Adrenal gland (tissue), 12 donors: ENCODE measurements around the gene NAGPA. TPM values are rescaled to one million over a fixed set of nuclear protein-coding genes. Genes with fewer than 3 reads are reported as not detected.

Experiments used
- DNase-seq, 7 donors: peaks; one replicate each; pipeline ENCODE4 v3.0.0-alpha.2; 2019 to 2020
- H3K27ac ChIP-seq, 5 donors: fragments of 200-600 bp; sonication (generic) in 4 of 5; 1 replicate in 3 of 5; 2 replicates in 2 of 5; pipeline versions ENCODE4 v1.5.1 to v1.8.0; 2016 to 2020; ENCODE audit warnings: mild to moderate bottlenecking in 1 of 5
- H3K27me3 ChIP-seq: fragments of 200-600 bp; 2 replicates; pipeline ENCODE4 v1.8.0; 2021
- H3K36me3 ChIP-seq, 2 donors: fragments of 200-600 bp; replicated peaks in 1 of 2; 1 replicate in 1 of 2; 2 replicates in 1 of 2; pipeline versions ENCODE4 v1.5.1 to v1.8.0; 2018 to 2022
- H3K4me1 ChIP-seq, 2 donors: fragments of 200-600 bp; replicated peaks in 1 of 2; 1 replicate in 1 of 2; 2 replicates in 1 of 2; pipeline versions ENCODE4 v1.5.1 to v1.8.0; 2018 to 2021
- H3K4me3 ChIP-seq, 4 donors: fragments of 200-600 bp; sonication (generic) in 3 of 4; one replicate each; pipeline ENCODE4 v1.5.1; 2016 to 2018
- H3K9me3 ChIP-seq, 3 donors: fragments of 200-600 bp; sonication (generic) in 1 of 3; replicated peaks in 1 of 3; 1 replicate in 2 of 3; 2 replicates in 1 of 3; pipeline versions ENCODE4 v1.5.1 to v1.8.0; 2016 to 2021
- CTCF ChIP-seq, 6 experiments: fragments of 450-650 bp in 4 of 6; fragments of 200-600 bp in 2 of 6; sonication (generic) in 1 of 6; IDR thresholded peaks; 1 replicate in 5 of 6; 2 replicates in 1 of 6; pipeline versions ENCODE4 v1.5.1 to v1.8.0; 2016 to 2021; ENCODE audit warnings: antibody characterized with exemption in 6 of 6, mild to moderate bottlenecking in 2 of 6, moderate library complexity in 1 of 6
- POLR2A ChIP-seq, 2 donors: fragments of 450-650 bp; IDR thresholded peaks; one replicate each; pipeline ENCODE4 v1.6.1; 2017; ENCODE audit warnings: antibody characterized with exemption in 2 of 2, mild to moderate bottlenecking in 2 of 2, moderate library complexity in 1 of 2
- WGBS, 4 donors: extraction: QIAGEN DNeasy Blood & Tissue Kit in 2 of 4; methylation state at CpG; one replicate each; pipeline versions ENCODE4 v1.1.5 to v1.1.7; 2013 to 2017; 5-methylcytosine and 5-hydroxymethylcytosine counted together
- intact Hi-C, 2 donors: fragments of 100-400 bp; cut with DNase I; formaldehyde crosslinking; loops; one replicate each; pipeline versions ENCODE4 v1.14.1 to v1.15.0; 2022 to 2023
- polyA plus RNA-seq, 3 donors: library from polyadenylated mRNA; stranded (reverse); fragments of 200-250 nt in 2 of 3; fragments of 350-450 nt in 1 of 3; fragmentation: Illumina TruSeq in 1 of 3; extraction: RNeasy Lipid Tissue Mini Kit (QIAGEN cat#74804) in 1 of 3; gene quantifications; one replicate each; pipeline ENCODE4 v1.2.3, GENCODE V29; 2013 to 2014
- total RNA-seq, 9 donors: library from RNA; depleted of rRNA in 4 of 9; stranded (reverse); fragments of >200 nt in 4 of 9; fragments of 120-200 nt in 1 of 9; fragmentation: NEBNext Ultra II Directional in 1 of 9; extraction: Animal tissue kit (Norgen Biotek cat#: 25700) in 1 of 9; gene quantifications; one replicate each; pipeline versions ENCODE4 v1.1.0 to v1.2.4, GENCODE V29; 2013 to 2023
- donor health status: healthy with polysubstance abuse.
- donor health status: Bipolar disorder and iron deficiency.
- donor health status: DM: yes; HTN: yes; CAD: no.
- donor health status: DM: no; HTN: no; CAD: no.
- donor health status: DM: no; HTN: no; CAD: no.
- donor health status: DM: yes; HTN: yes; CAD: no.

NAGPA gene
- total and polyA plus RNA-seq, 12 donors, result 4.5 to 47.8 (median 19.4) TPM

- Histone ChIP-seq H3K27ac (no peak overlapping the region), H3K4me1 (no peaks in the 10 kb centered on the region), H3K36me3 (no peaks in the 10 kb centered on the region), H3K27me3 (no peaks in the 10 kb centered on the region), H3K9me3 (no peaks in the 10 kb centered on the region), H3K4me3 (no peak overlapping the region)
- DNase-seq, result no peak
- intact Hi-C loops, result no loop called here
- TF ChIP-seq CTCF (IDR thresholded peaks at IDR 0.05) (no peak), POLR2A (IDR thresholded peaks at IDR 0.05) (no peak)
- whole genome bisulfite sequencing, 4 donors, result 90 to 98% (median 93%) methylated on average over 7 to 8 of the region's 8 CpGs
Observed at GRCh38 chr16:5044011-5044540, 10.3 kb upstream of the NAGPA start.

GRCh38 chr16:5042574-5043171 lies 8.9 kb upstream of the NAGPA start:
- Histone ChIP-seq H3K27ac (no peak overlapping the region), H3K4me1 (no peaks in the 10 kb centered on the region), H3K27me3 (no peaks in the 10 kb centered on the region), H3K4me3 (no peak overlapping the region), H3K9me3 (no peaks in the 10 kb centered on the region), H3K36me3 (no peaks in the 10 kb centered on the region)
- no peak for TF ChIP-seq CTCF (IDR thresholded peaks at IDR 0.05)
- TF ChIP-seq POLR2A (IDR thresholded peaks at IDR 0.05), result no peak
- DNase-seq, result no peak
- 69 to 87% (median 80%) methylated on average over 11 to 14 of the region's 14 CpGs for WGBS, 4 donors
- intact Hi-C loops, result no loop called here

- WGBS, 4 donors, result 58 to 69% (median 65%) methylated on average over 10 to 12 of the region's 12 CpGs
- H3K27ac ChIP-seq, result no peak overlapping the region
- intact Hi-C loops, result no loop called here
- peak in 2 of 7 donors; percentile 16 to 32 for DNase-seq
- H3K4me3 ChIP-seq, result no peak overlapping the region
- no peaks in the 10 kb centered on the region for H3K27me3 ChIP-seq
- H3K4me1 ChIP-seq, result no peaks in the 10 kb centered on the region
- TF ChIP-seq POLR2A (IDR thresholded peaks at IDR 0.05) (no peak), CTCF (IDR thresholded peaks at IDR 0.05) (no peak)
- H3K36me3 ChIP-seq, result no peaks in the 10 kb centered on the region
- no peaks in the 10 kb centered on the region for H3K9me3 ChIP-seq
Observed at GRCh38 chr16:5041600-5042133, 7.9 kb upstream of the NAGPA start.

- DNase-seq, result no peak
- Histone ChIP-seq H3K27ac (no peak overlapping the region), H3K27me3 (no peaks in the 10 kb centered on the region)
Observed at GRCh38 chr16:5040451-5040850, 6.7 kb upstream of the NAGPA start.

More at GRCh38 chr16:5040451-5040850, 6.7 kb upstream of the NAGPA start:
- Histone ChIP-seq H3K36me3 (no peaks in the 10 kb centered on the region), H3K4me1 (no peaks in the 10 kb centered on the region), H3K4me3 (no peak overlapping the region), H3K9me3 (no peaks in the 10 kb centered on the region)
- intact Hi-C loops, result no loop called here
- WGBS, 4 donors, result 83 to 89% (median 85%) methylated on average over 7 of the region's 7 CpGs
- TF ChIP-seq POLR2A (IDR thresholded peaks at IDR 0.05) (no peak), CTCF (IDR thresholded peaks at IDR 0.05) (no peak)
